Ovary (tissue), 9 donors: Measurements from ENCODE around the gene SPATA16. TPM values are rescaled to one million over a fixed set of nuclear protein-coding genes. Genes with fewer than 3 reads are reported as not detected.

Experiments
- DNase-seq, 5 donors: peaks; one replicate each; pipeline ENCODE4 v3.0.0-alpha.2; 2019 to 2020
- H3K27ac ChIP-seq, 2 donors: fragments of 200-600 bp; one replicate each; pipeline versions ENCODE4 v1.5.1 to v1.8.0; 2019 to 2022
- H3K27me3 ChIP-seq: fragments of 200-600 bp; one replicate; pipeline ENCODE4 v1.8.0; 2022
- H3K36me3 ChIP-seq: fragments of 200-600 bp; sonication (generic); one replicate; pipeline ENCODE4 v1.5.1; 2019
- H3K4me1 ChIP-seq: one replicate; pipeline ENCODE4 v1.8.1; 2013; ENCODE audit warnings: mild to moderate bottlenecking, moderate library complexity; ENCODE audit not compliant: insufficient read depth
- H3K4me3 ChIP-seq: fragments of 200-600 bp; sonication (generic); one replicate; pipeline ENCODE4 v1.5.1; 2017
- H3K9me3 ChIP-seq, 2 donors: fragments of 200-600 bp in 1 of 2; sonication (generic) in 1 of 2; one replicate each; pipeline versions ENCODE4 v1.5.1 to v1.8.1; 2013 to 2019; ENCODE audit warnings: mild to moderate bottlenecking in 1 of 2, moderate library complexity in 1 of 2
- EP300 ChIP-seq: sonication (generic); formaldehyde crosslinking; IDR thresholded peaks from one replicate; pipeline ENCODE4 v1.6.1; 2017; ENCODE audit warnings: antibody characterized with exemption
- POLR2A ChIP-seq: fragments of 450-650 bp; IDR thresholded peaks from one replicate; pipeline ENCODE4 v1.6.1; 2017; ENCODE audit warnings: antibody characterized with exemption, mild to moderate bottlenecking, moderate library complexity
- WGBS, 3 donors: extraction: QIAGEN DNeasy Blood & Tissue Kit in 1 of 3; methylation state at CpG; one replicate each; pipeline versions ENCODE4 v1.1.5 to v1.1.7; 2013 to 2017; 5-methylcytosine and 5-hydroxymethylcytosine counted together
- intact Hi-C, 4 donors: fragments of 100-400 bp; cut with DNase I; formaldehyde crosslinking; loops; one replicate each; pipeline versions ENCODE4 v1.11.0 to v1.15.1; 2022 to 2023
- polyA plus RNA-seq, 2 donors: library from polyadenylated mRNA; stranded (reverse); fragments of 200-250 nt in 1 of 2; fragments of 350-450 nt in 1 of 2; fragmentation: Illumina TruSeq in 1 of 2; extraction: RNeasy Lipid Tissue Mini Kit (QIAGEN cat#74804) in 1 of 2; gene quantifications; one replicate each; pipeline ENCODE4 v1.2.3, GENCODE V29; 2013 to 2014
- total RNA-seq, 7 donors: library from RNA; depleted of rRNA in 2 of 7; stranded (reverse); fragments of >200 nt in 2 of 7; fragmentation: NEBNext Ultra II Directional in 3 of 7; extraction: Animal tissue kit (Norgen Biotek cat#: 25700) in 3 of 7; gene quantifications; one replicate each; pipeline versions ENCODE4 v1.1.0 to v1.2.4, GENCODE V29; 2016 to 2023
- TF ChIP-seq, protein P1 (sequence below), 3 donors: fragments of 450-650 bp in 2 of 3; fragments of 200-600 bp in 1 of 3; IDR thresholded peaks; one replicate each; pipeline versions ENCODE4 v1.5.1 to v1.8.0; 2016 to 2022; ENCODE audit warnings: antibody characterized with exemption in 3 of 3, mild to moderate bottlenecking in 1 of 3
- donor health status: DM: no; HTN: no; CAD: no; lungs with moderate emphysema.
- donor health status: DM: no; HTN: no; CAD: no.
- donor health status: Bipolar disorder and iron deficiency.
- donor health status: DM: yes; HTN: yes; CAD: no.
- donor health status: DM: no; HTN: no; CAD: no.
- donor health status: DM: yes; HTN: yes; CAD: no.

Gene SPATA16
- total and polyA plus RNA-seq, 9 donors: not detected

DNA sequence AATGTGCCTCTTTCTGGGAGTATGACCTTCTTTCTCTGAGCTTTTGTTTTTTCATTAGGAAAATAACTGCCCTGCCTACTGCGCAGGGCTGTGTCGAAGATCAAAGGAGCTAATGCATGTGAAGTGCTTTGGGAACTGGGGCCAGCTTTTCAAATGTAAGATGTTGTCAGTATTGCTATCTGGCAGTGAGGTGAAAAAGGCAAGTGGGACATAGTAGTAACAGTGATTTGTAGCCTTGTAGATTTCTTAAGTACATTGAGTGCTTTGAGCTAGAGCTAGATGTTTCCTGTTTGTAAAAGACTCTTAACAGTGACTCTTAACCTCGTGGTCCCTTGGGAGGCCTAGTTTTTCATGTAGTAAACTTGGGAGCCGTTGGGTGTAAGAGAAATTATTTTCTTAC is 264.0 kb downstream of the SPATA16 start:
- Histone ChIP-seq H3K27me3 (no peaks in the 10 kb centered on the region), H3K4me3 (no peak overlapping the region), H3K4me1 (no peaks in the 10 kb centered on the region), H3K27ac (no peak overlapping the region), H3K36me3 (no peaks in the 10 kb centered on the region), H3K9me3 (no peaks in the 10 kb centered on the region)
- 36 to 50% (median 48%) methylated on average over 4 of the region's 4 CpGs for whole genome bisulfite sequencing, 3 donors
- TF ChIP-seq POLR2A (no peak), EP300 (no peak)
- TF ChIP-seq, protein P1, sequence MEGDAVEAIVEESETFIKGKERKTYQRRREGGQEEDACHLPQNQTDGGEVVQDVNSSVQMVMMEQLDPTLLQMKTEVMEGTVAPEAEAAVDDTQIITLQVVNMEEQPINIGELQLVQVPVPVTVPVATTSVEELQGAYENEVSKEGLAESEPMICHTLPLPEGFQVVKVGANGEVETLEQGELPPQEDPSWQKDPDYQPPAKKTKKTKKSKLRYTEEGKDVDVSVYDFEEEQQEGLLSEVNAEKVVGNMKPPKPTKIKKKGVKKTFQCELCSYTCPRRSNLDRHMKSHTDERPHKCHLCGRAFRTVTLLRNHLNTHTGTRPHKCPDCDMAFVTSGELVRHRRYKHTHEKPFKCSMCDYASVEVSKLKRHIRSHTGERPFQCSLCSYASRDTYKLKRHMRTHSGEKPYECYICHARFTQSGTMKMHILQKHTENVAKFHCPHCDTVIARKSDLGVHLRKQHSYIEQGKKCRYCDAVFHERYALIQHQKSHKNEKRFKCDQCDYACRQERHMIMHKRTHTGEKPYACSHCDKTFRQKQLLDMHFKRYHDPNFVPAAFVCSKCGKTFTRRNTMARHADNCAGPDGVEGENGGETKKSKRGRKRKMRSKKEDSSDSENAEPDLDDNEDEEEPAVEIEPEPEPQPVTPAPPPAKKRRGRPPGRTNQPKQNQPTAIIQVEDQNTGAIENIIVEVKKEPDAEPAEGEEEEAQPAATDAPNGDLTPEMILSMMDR (IDR thresholded peaks at IDR 0.05): no peak
- DNase-seq: no peak
- intact Hi-C loops: no loop called here

DNA sequence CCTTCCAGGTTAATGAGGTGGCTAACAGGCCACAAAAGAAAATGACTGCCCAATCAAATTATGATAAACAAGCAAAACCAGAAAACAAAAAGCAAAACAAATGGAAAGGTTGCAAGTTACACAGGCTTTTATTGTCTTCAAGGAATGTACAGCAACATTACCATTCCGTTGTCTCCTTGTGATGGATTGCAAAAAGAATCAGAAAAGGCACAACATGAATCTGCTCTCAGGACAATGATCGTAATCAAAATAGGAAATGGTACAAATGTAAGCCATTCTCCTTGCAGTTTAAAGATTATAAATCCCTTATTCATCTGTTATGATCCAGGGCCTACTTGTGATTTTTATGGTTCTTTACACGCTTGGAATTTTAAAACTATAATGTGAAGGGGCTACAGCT is 264.7 kb downstream of the SPATA16 start:
- Histone ChIP-seq H3K27ac (no peak overlapping the region), H3K9me3 (no peaks in the 10 kb centered on the region), H3K4me3 (no peak overlapping the region), H3K27me3 (no peaks in the 10 kb centered on the region), H3K4me1 (no peaks in the 10 kb centered on the region), H3K36me3 (no peaks in the 10 kb centered on the region)
- intact Hi-C loops: no loop called here
- WGBS, 3 donors: 53 to 61% (median 54%) methylated on average over 3 of the region's 3 CpGs
- no peak for DNase-seq
- TF ChIP-seq POLR2A (no peak), EP300 (no peak)
- TF ChIP-seq, protein P1 (IDR thresholded peaks at IDR 0.05): no peak

DNA sequence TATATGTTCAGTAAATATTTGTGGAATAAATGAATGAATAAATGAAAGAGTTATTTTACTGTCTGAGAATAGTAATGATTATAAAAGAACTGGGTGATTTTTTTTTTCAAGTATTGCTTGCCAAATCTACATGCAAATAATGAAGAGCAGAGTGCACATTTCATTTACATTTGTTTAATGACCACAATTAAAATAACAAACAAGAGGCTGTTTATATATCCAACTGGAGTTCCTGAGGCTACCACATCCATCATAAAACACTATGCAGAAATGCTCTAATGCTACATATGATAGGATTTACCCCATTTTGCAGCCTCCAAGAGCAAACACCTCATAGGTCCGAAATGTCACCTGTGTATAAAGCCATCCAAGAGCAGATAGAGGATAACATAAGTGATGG is 266.0 kb downstream of the SPATA16 start:
- TF ChIP-seq EP300 (no peak), POLR2A (no peak)
- TF ChIP-seq, protein P1 (IDR thresholded peaks at IDR 0.05): no peak
- DNase-seq: no peak
- Histone ChIP-seq H3K27me3 (no peaks in the 10 kb centered on the region), H3K4me1 (no peaks in the 10 kb centered on the region), H3K27ac (no peak overlapping the region), H3K36me3 (no peaks in the 10 kb centered on the region), H3K4me3 (no peak overlapping the region), H3K9me3 (no peaks in the 10 kb centered on the region)
- intact Hi-C loops: no loop called here
- WGBS, 3 donors: 93 to 97% (median 96%) methylated on average over 1 of the region's 1 CpG

DNA sequence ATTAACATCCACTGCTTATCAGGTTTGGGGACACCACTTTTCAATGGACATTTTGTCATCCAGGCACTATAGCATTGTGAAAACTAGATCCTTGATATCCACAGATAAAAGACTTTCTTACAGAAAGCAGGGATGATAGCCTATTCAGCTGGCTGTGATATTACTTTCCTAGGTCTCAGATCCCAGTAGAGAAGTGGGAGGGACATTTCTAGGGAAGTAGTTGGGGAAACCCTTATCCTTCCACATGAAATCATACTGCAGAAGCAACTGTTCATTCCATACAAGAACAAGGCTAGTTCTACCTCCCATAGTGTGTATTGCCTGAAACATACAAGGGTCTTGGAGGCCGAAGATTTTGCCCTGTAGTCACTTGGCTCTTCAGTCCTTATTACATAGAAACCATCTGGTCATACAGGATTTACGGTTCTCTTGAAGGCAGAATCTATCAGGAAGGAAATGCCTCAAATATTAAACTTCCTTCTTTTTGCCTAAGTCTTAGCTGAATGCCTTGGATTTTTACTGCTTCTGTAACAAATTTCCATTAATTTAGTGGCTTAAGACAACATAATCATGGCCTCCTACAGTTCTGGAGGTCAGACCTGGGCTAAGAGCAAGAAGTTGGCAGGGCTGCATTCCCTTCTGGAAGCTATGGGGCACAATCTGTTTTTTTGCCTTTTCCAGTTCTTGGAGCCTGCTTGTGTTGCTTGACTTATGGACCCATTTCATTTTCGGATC is 271.1 kb downstream of the SPATA16 start:
- H3K4me1 ChIP-seq: no peaks in the 10 kb centered on the region
- DNase-seq: no peak
- WGBS, 3 donors: 49 to 75% (median 67%) methylated on average over 3 of the region's 3 CpGs
- TF ChIP-seq POLR2A (no peak), EP300 (no peak)
- TF ChIP-seq, protein P1 (IDR thresholded peaks at IDR 0.05): no peak
- no peaks in the 10 kb centered on the region for H3K9me3 ChIP-seq
- H3K36me3 ChIP-seq: no peaks in the 10 kb centered on the region
- intact Hi-C loops: no loop called here
- no peaks in the 10 kb centered on the region for H3K27me3 ChIP-seq
- no peak overlapping the region for H3K4me3 ChIP-seq
- H3K27ac ChIP-seq: no peak overlapping the region
